ENCODE data around the gene REXO2.

REXO2 gene

GRCh38 chr11:114478001-114478410 is 38.7 kb downstream of the REXO2 start:
- DNase-seq (no peak), ATAC-seq (no peak)
- Mint-ChIP-seq H3K4me3 (no peak overlapping the region), H3K27ac (no peak overlapping the region), H3K27me3 (no peaks in the 10 kb centered on the region), H3K4me1 (no peaks in the 10 kb centered on the region), H3K9me3 (no peaks in the 10 kb centered on the region)

GRCh38 chr11:114478768-114479167 is 39.5 kb downstream of the REXO2 start:
- Mint-ChIP-seq H3K4me1 (no peaks in the 10 kb centered on the region), H3K4me3 (no peak overlapping the region), H3K27me3 (no peaks in the 10 kb centered on the region), H3K9me3 (no peaks in the 10 kb centered on the region), H3K27ac (no peak overlapping the region)
- DNase-seq (no peak), ATAC-seq (no peak)

DNA sequence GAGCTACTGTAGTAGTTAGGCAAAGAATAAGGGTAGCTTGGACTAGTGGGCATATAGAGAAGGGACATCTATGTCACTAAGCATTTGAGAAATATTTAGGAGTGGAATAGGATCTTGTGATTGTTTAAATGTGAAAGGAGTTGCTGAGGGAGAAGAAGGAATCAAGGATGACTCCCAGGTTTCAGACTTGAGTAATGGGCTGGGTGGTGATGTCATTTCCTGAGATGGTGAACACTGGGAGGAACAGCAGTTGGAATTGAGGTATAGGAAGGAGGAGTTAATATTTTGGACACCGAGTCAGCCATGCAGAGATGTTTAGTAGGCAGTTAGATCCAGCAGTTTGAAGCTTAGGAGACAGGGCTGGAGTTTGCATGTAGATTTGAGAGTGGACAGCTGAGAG is 40.1 kb downstream of the REXO2 start:
- no peaks in the 10 kb centered on the region for H3K4me1 Mint-ChIP-seq
- H3K9me3 Mint-ChIP-seq = no peaks in the 10 kb centered on the region
- peak overlapping the region in 1 of 2 donors; percentile 0 for H3K27ac Mint-ChIP-seq
- DNase-seq (no peak), ATAC-seq (no peak)
- no peaks in the 10 kb centered on the region for H3K27me3 Mint-ChIP-seq
- no peak overlapping the region for H3K4me3 Mint-ChIP-seq

DNA sequence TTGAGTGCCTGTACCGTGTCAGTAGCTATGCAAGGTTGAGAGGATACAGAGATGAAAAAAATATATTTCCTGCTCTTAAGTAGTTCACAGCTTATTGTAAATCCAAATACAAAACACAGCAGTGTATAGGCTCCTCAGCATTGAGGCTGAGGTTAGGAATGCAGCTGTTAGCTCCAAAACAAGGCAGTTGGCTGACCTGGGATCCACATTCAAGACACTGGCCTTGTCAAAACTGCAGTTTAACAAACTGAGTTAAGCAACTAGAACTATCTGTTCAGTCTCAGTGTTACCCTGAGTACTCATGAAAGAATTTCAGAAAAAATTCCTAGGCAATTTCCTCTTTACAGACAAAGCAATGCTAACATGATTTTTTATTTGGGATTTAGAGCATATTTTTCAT is 42.8 kb downstream of the REXO2 start:
- Mint-ChIP-seq H3K4me3 (no peak overlapping the region), H3K9me3 (no peaks in the 10 kb centered on the region), H3K27ac (no peak overlapping the region), H3K27me3 (no peaks in the 10 kb centered on the region), H3K4me1 (no peaks in the 10 kb centered on the region)
- no peak for ATAC-seq
- no peak for DNase-seq

GRCh38 chr11:114483929-114484328 is 44.7 kb downstream of the REXO2 start:
- DNase-seq = no peak
- Mint-ChIP-seq H3K27me3 (no peaks in the 10 kb centered on the region), H3K4me3 (no peak overlapping the region), H3K9me3 (no peaks in the 10 kb centered on the region), H3K4me1 (no peaks in the 10 kb centered on the region), H3K27ac (no peak overlapping the region)
- ATAC-seq = no peak

DNA sequence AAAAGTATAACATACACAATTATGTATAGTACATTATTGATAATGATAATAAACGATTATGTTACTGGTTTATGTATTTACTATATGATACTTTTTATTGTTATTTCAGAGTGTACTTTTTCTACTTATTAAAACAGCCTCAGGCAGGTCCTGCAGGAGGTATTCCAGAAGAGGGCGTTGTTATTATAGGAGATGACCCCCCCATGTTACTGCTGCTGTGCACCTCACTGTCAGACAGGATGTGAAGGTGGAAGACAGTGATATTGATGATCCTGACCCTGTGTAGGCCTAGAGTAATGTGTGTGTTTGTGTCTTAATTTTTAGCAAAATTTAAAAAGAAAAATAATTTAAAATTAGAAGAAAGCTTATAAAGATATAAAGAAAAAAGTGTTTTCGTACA is 57.6 kb downstream of the REXO2 start:
- H3K27me3 Mint-ChIP-seq = no peaks in the 10 kb centered on the region
- H3K4me3 Mint-ChIP-seq = no peak overlapping the region
- DNase-seq = no peak
- H3K4me1 Mint-ChIP-seq = no peaks in the 10 kb centered on the region
- peaks cover 0 to 7% of the 10 kb centered on the region in 2 donors for H3K9me3 Mint-ChIP-seq
- no peak for ATAC-seq
- no peak overlapping the region for H3K27ac Mint-ChIP-seq

DNA sequence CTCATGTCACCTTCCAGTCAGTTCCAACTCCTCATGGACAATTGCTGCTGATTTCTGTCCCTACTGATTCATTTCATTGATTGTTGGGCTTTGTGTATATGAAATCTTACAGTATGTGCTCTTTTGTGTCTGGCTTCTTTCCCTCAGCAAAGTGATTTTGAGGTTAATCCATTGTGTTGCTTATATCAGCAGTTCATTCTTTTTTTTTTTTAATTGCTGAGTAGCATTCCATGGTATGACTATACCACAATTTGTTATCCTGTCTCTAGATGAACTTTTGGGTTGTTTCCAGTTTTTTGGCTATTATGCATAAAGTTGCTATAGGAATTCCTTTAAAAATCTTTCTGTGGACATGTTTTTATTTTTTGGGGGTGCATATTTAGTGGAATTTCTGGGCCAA is 60.5 kb downstream of the REXO2 start:
- DNase-seq (no peak), ATAC-seq (no peak)
- Mint-ChIP-seq H3K9me3 (peaks cover 0 to 5% of the 10 kb centered on the region in 2 donors), H3K27ac (no peak overlapping the region), H3K4me1 (no peaks in the 10 kb centered on the region), H3K4me3 (no peak overlapping the region), H3K27me3 (peaks cover 15% of the 10 kb centered on the region)

Measured in stimulated activated naive CD8-positive, alpha-beta T cell treated with anti-CD3 and anti-CD28 coated beads, Interleukin-15, amount 100 ng/mL, for 72 hours (primary cell).